NT2/D1 (cell line): Measurements from ENCODE around the gene NPAS3.
A peak's percentile ranks its signal among the peaks of the same experiment; 100 is the strongest.

Source experiments
- DNase-seq: peaks from one replicate; pipeline ENCODE4 v3.0.0-alpha.2; 2011; ENCODE audit warnings: low read depth, low spot score
- H3K27me3 ChIP-seq: 2 replicates; pipeline ENCODE4 v1.6.0; 2011; ENCODE audit warnings: mild to moderate bottlenecking; ENCODE audit not compliant: insufficient read length, insufficient read depth
- H3K36me3 ChIP-seq: 2 replicates; pipeline ENCODE4 v1.6.1; 2011; ENCODE audit warnings: mild to moderate bottlenecking, low read length, mixed read lengths; ENCODE audit not compliant: insufficient read depth, insufficient read length
- H3K4me1 ChIP-seq: 2 replicates; pipeline ENCODE4 v1.5.1; 2011; ENCODE audit not compliant: insufficient read depth, insufficient read length
- H3K4me3 ChIP-seq: 2 replicates; pipeline ENCODE4 v1.5.1; 2011; ENCODE audit warnings: low read depth; ENCODE audit not compliant: insufficient read length
- H3K9ac ChIP-seq: 2 replicates; pipeline ENCODE4 v1.6.0; 2011; ENCODE audit warnings: low read depth; ENCODE audit not compliant: insufficient read length
- H3K9me3 ChIP-seq: 2 replicates; pipeline ENCODE4 v1.5.1; 2011; ENCODE audit warnings: mild to moderate bottlenecking, low read length; ENCODE audit not compliant: insufficient read depth
- SUZ12 ChIP-seq: IDR thresholded peaks from 2 replicates; pipeline ENCODE4 v1.6.1; 2011; ENCODE audit not compliant: insufficient read length, insufficient read depth; ENCODE audit errors: extremely low read depth
- YY1 ChIP-seq: IDR thresholded peaks from 2 replicates; pipeline ENCODE4 v1.6.1; 2011; ENCODE audit not compliant: insufficient read length, insufficient read depth
- ZNF274 ChIP-seq: IDR thresholded peaks from 2 replicates; pipeline ENCODE4 v1.6.1; 2011; ENCODE audit warnings: mild to moderate bottlenecking, low read depth, low read length

The NPAS3 gene

DNA sequence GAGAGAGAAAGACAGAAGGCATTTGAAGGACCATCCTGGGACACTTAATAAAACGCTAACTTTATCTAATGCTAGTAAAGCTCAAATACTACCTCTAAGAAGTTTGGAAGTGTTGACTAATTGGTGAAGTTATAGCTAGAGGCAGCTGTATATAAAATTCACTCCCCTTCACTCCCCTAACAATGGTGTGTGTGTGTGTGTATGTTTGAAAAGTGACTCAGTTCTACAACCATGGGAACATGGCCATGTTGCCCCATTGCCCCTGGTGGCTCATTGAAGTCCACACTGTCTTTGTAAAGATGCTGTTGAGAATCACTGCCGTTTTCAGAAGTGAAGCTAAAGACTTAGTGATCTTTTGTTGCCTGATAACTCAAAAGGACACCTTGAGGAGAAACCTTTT is 262.4 kb downstream of the NPAS3 start:
- no peaks in the 10 kb centered on the region for H3K27me3 ChIP-seq
- no peak overlapping the region for H3K9ac ChIP-seq
- DNase-seq: no peak
- H3K4me1 ChIP-seq: no peaks in the 10 kb centered on the region
- TF ChIP-seq SUZ12 (no peak), ZNF274 (no peak), YY1 (no peak)
- H3K36me3 ChIP-seq: no peaks in the 10 kb centered on the region
- no peak overlapping the region for H3K4me3 ChIP-seq
- peaks cover 11% of the 10 kb centered on the region; the same call in 1 of the 2 replicates for H3K9me3 ChIP-seq

DNA sequence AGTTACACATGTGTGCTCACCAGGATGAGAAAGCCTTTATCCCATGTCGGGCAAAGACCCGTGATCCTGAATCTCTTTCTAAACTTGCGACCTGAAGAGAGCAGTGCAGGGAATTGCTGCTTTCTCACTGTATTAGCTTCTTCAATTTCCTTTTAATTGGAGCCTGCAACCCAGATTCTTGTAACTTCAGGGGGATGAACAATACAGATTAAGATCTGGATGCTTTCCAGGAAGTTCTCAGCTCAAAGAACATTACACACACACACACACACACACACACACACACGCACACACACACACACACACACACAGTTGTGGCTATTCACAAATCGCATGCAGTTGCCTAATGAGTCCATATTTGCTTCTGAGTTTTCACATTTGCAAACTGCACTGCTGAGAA is 268.3 kb downstream of the NPAS3 start:
- no peak overlapping the region for H3K4me3 ChIP-seq
- TF ChIP-seq YY1 (no peak), ZNF274 (no peak), SUZ12 (no peak)
- no peaks in the 10 kb centered on the region for H3K4me1 ChIP-seq
- H3K27me3 ChIP-seq: no peaks in the 10 kb centered on the region
- H3K9ac ChIP-seq: no peak overlapping the region
- no peak for DNase-seq
- no peaks in the 10 kb centered on the region for H3K9me3 ChIP-seq
- H3K36me3 ChIP-seq: no peaks in the 10 kb centered on the region

DNA sequence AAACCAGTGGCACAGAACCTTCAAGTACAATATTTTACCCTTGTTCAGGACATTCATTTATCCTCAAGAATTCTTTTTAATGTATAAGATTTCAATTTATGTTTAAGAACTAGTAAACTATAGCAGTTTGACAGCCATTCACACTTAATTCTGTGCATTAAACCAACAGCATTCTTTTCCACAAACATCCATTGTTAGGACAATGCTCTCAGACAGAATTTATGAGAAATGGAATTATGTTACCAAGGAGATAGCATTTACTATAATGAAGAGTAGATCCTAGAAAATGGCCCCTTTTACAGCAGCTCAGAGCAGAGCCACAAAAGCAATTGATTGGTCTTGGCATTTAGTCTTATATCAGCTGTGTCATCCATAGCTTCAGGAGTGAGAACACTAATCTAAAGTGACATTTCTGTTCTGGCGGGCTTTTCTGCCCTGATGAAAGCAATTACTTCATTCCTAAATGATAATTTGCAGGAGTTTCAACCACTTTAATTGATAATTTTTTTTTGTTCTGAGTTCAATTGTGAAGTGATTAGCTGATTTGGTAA is 268.9 kb downstream of the NPAS3 start:
- H3K9me3 ChIP-seq: no peaks in the 10 kb centered on the region
- H3K27me3 ChIP-seq: no peaks in the 10 kb centered on the region
- TF ChIP-seq YY1 (no peak), SUZ12 (no peak), ZNF274 (no peak)
- DNase-seq: no peak
- no peaks in the 10 kb centered on the region for H3K4me1 ChIP-seq
- H3K9ac ChIP-seq: no peak overlapping the region
- no peaks in the 10 kb centered on the region for H3K36me3 ChIP-seq
- H3K4me3 ChIP-seq: no peak overlapping the region

DNA sequence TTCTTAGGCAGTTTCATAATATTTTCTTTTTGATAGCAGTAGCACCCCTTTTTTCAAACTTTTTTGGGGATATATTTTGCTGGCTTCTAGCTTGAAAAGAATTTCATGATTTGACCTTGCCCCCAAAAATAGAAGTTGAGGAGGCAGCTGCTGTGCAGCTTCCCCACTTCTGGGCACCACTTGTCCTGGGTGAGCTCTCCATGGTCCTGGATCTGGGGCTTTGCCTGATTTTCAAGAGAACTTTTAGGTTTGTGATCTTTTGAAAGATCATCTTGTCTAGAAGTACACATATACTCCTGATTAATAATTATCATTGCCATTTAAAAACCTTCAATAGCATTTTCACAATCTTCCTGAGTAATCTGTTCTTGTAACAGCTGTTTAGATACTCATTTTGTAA is 271.6 kb downstream of the NPAS3 start:
- no peak for TF ChIP-seq YY1
- TF ChIP-seq SUZ12: no peak
- TF ChIP-seq ZNF274: no peak
- Histone ChIP-seq H3K36me3 (no peaks in the 10 kb centered on the region), H3K9me3 (no peaks in the 10 kb centered on the region), H3K9ac (no peak overlapping the region), H3K4me1 (no peaks in the 10 kb centered on the region), H3K4me3 (no peak overlapping the region), H3K27me3 (no peaks in the 10 kb centered on the region)
- peak; percentile 1 for DNase-seq

DNA sequence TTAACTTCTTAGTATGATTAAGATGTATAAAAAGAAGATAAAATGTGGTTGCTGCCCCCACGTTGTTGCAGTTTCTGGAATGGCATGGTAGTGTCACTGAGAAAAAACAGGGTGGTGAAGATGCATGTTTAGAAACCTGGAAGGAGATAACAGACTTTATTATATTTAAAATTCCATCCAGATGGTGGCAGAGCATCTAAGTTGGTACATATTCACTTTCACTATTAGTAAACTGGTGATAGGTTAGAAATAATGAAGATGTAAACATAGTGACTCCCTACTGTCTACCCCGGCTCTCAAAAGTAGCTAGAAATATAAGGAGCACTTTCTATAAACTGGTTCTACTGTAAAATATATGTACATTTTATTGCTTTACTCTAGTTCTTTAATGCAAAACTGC is 279.3 kb downstream of the NPAS3 start:
- Histone ChIP-seq H3K36me3 (no peaks in the 10 kb centered on the region), H3K4me3 (no peak overlapping the region), H3K27me3 (no peaks in the 10 kb centered on the region), H3K4me1 (no peaks in the 10 kb centered on the region), H3K9ac (no peak overlapping the region), H3K9me3 (no peaks in the 10 kb centered on the region)
- no peak for DNase-seq
- no peak for TF ChIP-seq ZNF274
- TF ChIP-seq YY1: no peak
- no peak for TF ChIP-seq SUZ12

DNA sequence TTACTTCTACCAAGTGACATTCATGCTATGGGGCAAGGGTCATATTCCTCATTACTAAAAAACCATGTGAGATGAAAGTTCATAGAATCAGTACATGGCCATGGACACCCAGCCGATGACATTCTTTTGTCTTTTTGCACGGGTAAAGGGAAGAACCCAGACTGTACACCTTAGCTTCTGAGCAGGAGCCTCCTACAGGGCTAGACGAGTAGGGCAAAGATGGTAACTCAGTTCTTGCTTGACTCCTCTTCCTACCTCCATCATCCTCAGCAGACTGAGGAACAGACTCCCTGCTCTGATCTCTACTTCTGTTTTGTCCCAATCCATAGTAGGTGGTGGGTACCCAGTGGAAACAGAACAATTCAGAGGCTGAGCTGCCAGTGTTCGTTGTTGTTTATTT is 281.3 kb downstream of the NPAS3 start:
- H3K9ac ChIP-seq: no peak overlapping the region
- no peaks in the 10 kb centered on the region for H3K4me1 ChIP-seq
- DNase-seq: no peak
- H3K27me3 ChIP-seq: no peaks in the 10 kb centered on the region
- TF ChIP-seq ZNF274: no peak
- TF ChIP-seq SUZ12: no peak
- TF ChIP-seq YY1: no peak
- H3K36me3 ChIP-seq: no peaks in the 10 kb centered on the region
- no peaks in the 10 kb centered on the region for H3K9me3 ChIP-seq
- no peak overlapping the region for H3K4me3 ChIP-seq

DNA sequence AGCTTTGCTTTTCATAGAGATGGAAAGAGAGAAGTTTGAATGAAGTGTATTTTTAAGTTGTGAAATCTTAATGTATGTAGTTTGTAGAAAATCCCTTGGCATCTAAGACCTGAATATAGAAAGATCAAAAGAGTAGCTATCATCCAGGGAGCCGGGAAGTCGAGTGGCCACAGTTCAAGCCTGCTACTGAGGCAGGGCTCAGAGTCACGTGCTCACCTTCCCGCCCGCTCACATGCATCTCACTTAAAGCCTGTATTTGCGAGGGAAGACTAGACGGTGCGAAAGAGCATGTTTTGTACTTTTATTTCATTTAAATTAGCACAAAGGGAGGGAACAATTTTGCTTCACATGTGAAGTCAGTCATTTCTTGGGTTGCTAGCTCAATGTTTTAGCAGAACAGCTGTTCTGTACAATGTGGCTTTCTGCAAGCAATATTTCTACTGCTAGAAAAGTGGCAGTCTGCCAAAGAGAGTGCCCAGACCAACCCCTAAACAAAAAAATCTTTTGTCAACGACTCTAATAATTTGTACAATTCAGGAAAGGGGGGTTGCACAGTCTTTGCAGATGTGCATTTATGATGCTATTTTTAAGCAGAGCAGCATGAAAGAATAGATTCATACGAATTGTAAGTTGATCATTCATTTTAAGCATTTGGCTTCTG is 290.7 kb downstream of the NPAS3 start:
- TF ChIP-seq SUZ12 (no peak), ZNF274 (no peak), YY1 (no peak)
- H3K27me3 ChIP-seq: no peaks in the 10 kb centered on the region
- no peak for DNase-seq

More for the DNA sequence above, 290.7 kb downstream of the NPAS3 start:
- Histone ChIP-seq H3K36me3 (no peaks in the 10 kb centered on the region), H3K4me1 (no peaks in the 10 kb centered on the region), H3K9me3 (no peaks in the 10 kb centered on the region), H3K4me3 (no peak overlapping the region), H3K9ac (no peak overlapping the region)
